ENCODE measurements around the gene CHMP4A. TPM values are rescaled to one million over a fixed set of nuclear protein-coding genes. Genes with fewer than 3 reads are reported as not detected.

Gene CHMP4A
- total RNA-seq, 1 experiment from 2014 or later: 58.3 TPM

GRCh38 chr14:24252289-24253124, 39.2 kb upstream of the CHMP4A start:
- BruUV-seq (replicated peaks): no TSS peak
- Histone ChIP-seq H3K4me1 (ENCODE audit: insufficient read depth, low read length) (0 out of 2 replicates have a peak, but pooled peaks cover 10% of the 10 kb centered on the region), H2AFZ (ENCODE audit: low read length) (no peak overlapping the region), H3K4me2 (ENCODE audit: low read length) (no peak overlapping the region), H3K9ac (ENCODE audit: low read length) (no peak overlapping the region), H3K27me3 (ENCODE audit: low read length) (no peaks in the 10 kb centered on the region), H3K36me3 (ENCODE audit: low read depth, low read length) (no peaks in the 10 kb centered on the region; the same call in 1 of the 2 replicates), H3K9me2 (replicated peaks; ENCODE audit: low read length) (no peaks in the 10 kb centered on the region), H4K20me1 (ENCODE audit: low read length) (no peaks in the 10 kb centered on the region), H3F3A (ENCODE audit: low read length, unreplicated experiment) (no peaks in the 10 kb centered on the region), H3K27ac (ENCODE audit: low read length) (no peak overlapping the region), H3K4me3 (ENCODE audit: low read length) (no peak overlapping the region), H3K9me3 (ENCODE audit: low read length) (no peaks in the 10 kb centered on the region), H3K79me2 (ENCODE audit: low read length) (no peaks in the 10 kb centered on the region)
- intact Hi-C loops (cut with micrococcal nuclease): no loop called here
- POLR2A ChIA-PET (ENCODE audit: unreplicated experiment): no interaction called here
- DNase-seq (no peak), ATAC-seq (no peak)
- CTCF ChIA-PET: interaction anchor here (0.7 kb wide), 1 partner anchor 75 kb away, joined by 3 read pairs; no protein-coding TSS in a partner anchor
- TF ChIP-seq EZH2 (IDR thresholded peaks at IDR 0.05; ENCODE audit: low read length, unreplicated experiment): no peak
- no peak for TF ChIP-seq EZH2phosphoT487 (IDR thresholded peaks at IDR 0.05; ENCODE audit: borderline replicate concordance, low read length)
- TF ChIP-seq CTCF (conservative IDR thresholded peaks at IDR 0.05; ENCODE audit: low read depth, low read length): no peak

- Histone ChIP-seq H3K27me3 (ENCODE audit: low read length) (no peaks in the 10 kb centered on the region), H4K20me1 (ENCODE audit: low read length) (no peaks in the 10 kb centered on the region), H3K4me1 (ENCODE audit: insufficient read depth, low read length) (0 out of 2 replicates have a peak, but pooled peaks cover 10% of the 10 kb centered on the region), H3K9me2 (replicated peaks; ENCODE audit: low read length) (no peaks in the 10 kb centered on the region), H3K36me3 (ENCODE audit: low read depth, low read length) (no peaks in the 10 kb centered on the region; the same call in 1 of the 2 replicates), H3K9me3 (ENCODE audit: low read length) (no peaks in the 10 kb centered on the region), H3K79me2 (ENCODE audit: low read length) (no peaks in the 10 kb centered on the region), H3K4me2 (ENCODE audit: low read length) (no peak overlapping the region), H3K4me3 (ENCODE audit: low read length) (no peak overlapping the region), H3F3A (ENCODE audit: low read length, unreplicated experiment) (no peaks in the 10 kb centered on the region), H3K27ac (ENCODE audit: low read length) (no peak overlapping the region), H3K9ac (ENCODE audit: low read length) (no peak overlapping the region), H2AFZ (ENCODE audit: low read length) (no peak overlapping the region)
- intact Hi-C loops (cut with micrococcal nuclease): no loop called here
- ATAC-seq (0 out of 2 replicates have a peak, but pooled peaks have one; percentile 24), DNase-seq (peak; percentile 15)
- ChIA-PET CTCF (no interaction called here), POLR2A (ENCODE audit: unreplicated experiment) (no interaction called here)
- no TSS peak for BruUV-seq (replicated peaks)
- TF ChIP-seq EZH2phosphoT487 (IDR thresholded peaks at IDR 0.05; ENCODE audit: borderline replicate concordance, low read length): no peak
- no peak for TF ChIP-seq CTCF (conservative IDR thresholded peaks at IDR 0.05; ENCODE audit: low read depth, low read length)
- TF ChIP-seq EZH2 (IDR thresholded peaks at IDR 0.05; ENCODE audit: low read length, unreplicated experiment): no peak
These were observed 38.6 kb upstream of the CHMP4A start for GRCh38 chr14:24251880-24252288.

GRCh38 chr14:24250354-24250753, 37.1 kb upstream of the CHMP4A start:
- Histone ChIP-seq H3F3A (ENCODE audit: low read length, unreplicated experiment) (no peaks in the 10 kb centered on the region), H3K9ac (ENCODE audit: low read length) (no peak overlapping the region), H3K9me2 (replicated peaks; ENCODE audit: low read length) (no peaks in the 10 kb centered on the region), H3K27ac (ENCODE audit: low read length) (no peak overlapping the region), H3K36me3 (ENCODE audit: low read depth, low read length) (no peaks in the 10 kb centered on the region; the same call in 1 of the 2 replicates), H2AFZ (ENCODE audit: low read length) (no peak overlapping the region), H4K20me1 (ENCODE audit: low read length) (no peaks in the 10 kb centered on the region), H3K4me3 (ENCODE audit: low read length) (no peak overlapping the region), H3K9me3 (ENCODE audit: low read length) (no peaks in the 10 kb centered on the region), H3K4me1 (ENCODE audit: insufficient read depth, low read length) (0 out of 2 replicates have a peak, but pooled peaks cover 10% of the 10 kb centered on the region), H3K79me2 (ENCODE audit: low read length) (no peaks in the 10 kb centered on the region), H3K27me3 (ENCODE audit: low read length) (no peaks in the 10 kb centered on the region), H3K4me2 (ENCODE audit: low read length) (no peak overlapping the region)
- TF ChIP-seq EZH2phosphoT487 (IDR thresholded peaks at IDR 0.05; ENCODE audit: borderline replicate concordance, low read length) (no peak), EZH2 (IDR thresholded peaks at IDR 0.05; ENCODE audit: low read length, unreplicated experiment) (no peak), CTCF (conservative IDR thresholded peaks at IDR 0.05; ENCODE audit: low read depth, low read length) (no peak)
- intact Hi-C loops (cut with micrococcal nuclease): no loop called here
- ATAC-seq (no peak), DNase-seq (no peak)
- ChIA-PET POLR2A (ENCODE audit: unreplicated experiment) (no interaction called here), CTCF (no interaction called here)
- BruUV-seq (replicated peaks): no TSS peak
